Measurements from ENCODE around the gene C1orf198.
A peak's percentile ranks its signal among the peaks of the same experiment; 100 is the strongest.

The C1orf198 gene

GRCh38 chr1:230823931-230824381, 44.4 kb downstream of the C1orf198 start:
- no peak overlapping the region for H3K4me3 ChIP-seq (ENCODE audit: control insufficient read depth, low read depth, low read length)
- DNase-seq (ENCODE audit: low read depth): no peak
- TF ChIP-seq CTCF (conservative IDR thresholded peaks at IDR 0.05; ENCODE audit: control insufficient read depth, insufficient read depth, low read depth, low read length): no peak

GRCh38 chr1:230823426-230823825, 44.9 kb downstream of the C1orf198 start:
- TF ChIP-seq CTCF (conservative IDR thresholded peaks at IDR 0.05; ENCODE audit: control insufficient read depth, insufficient read depth, low read depth, low read length): no peak
- no peak for DNase-seq (ENCODE audit: low read depth)
- H3K4me3 ChIP-seq (ENCODE audit: control insufficient read depth, low read depth, low read length): no peak overlapping the region

- DNase-seq (ENCODE audit: low read depth): peak; percentile 88
- no peak for TF ChIP-seq CTCF (conservative IDR thresholded peaks at IDR 0.05; ENCODE audit: control insufficient read depth, insufficient read depth, low read depth, low read length)
- no peak overlapping the region for H3K4me3 ChIP-seq (ENCODE audit: control insufficient read depth, low read depth, low read length)
Measured at GRCh38 chr1:230822092-230822581, 46.2 kb downstream of the C1orf198 start.

- TF ChIP-seq CTCF (conservative IDR thresholded peaks at IDR 0.05; ENCODE audit: control insufficient read depth, insufficient read depth, low read depth, low read length): no peak
- H3K4me3 ChIP-seq (ENCODE audit: control insufficient read depth, low read depth, low read length): no peak overlapping the region
- DNase-seq (ENCODE audit: low read depth): no peak
Measured at GRCh38 chr1:230821346-230821745, 47.0 kb downstream of the C1orf198 start.

- no peak overlapping the region for H3K4me3 ChIP-seq (ENCODE audit: control insufficient read depth, low read depth, low read length)
- no peak for TF ChIP-seq CTCF (conservative IDR thresholded peaks at IDR 0.05; ENCODE audit: control insufficient read depth, insufficient read depth, low read depth, low read length)
- no peak for DNase-seq (ENCODE audit: low read depth)
Measured at GRCh38 chr1:230820568-230820967, 47.8 kb downstream of the C1orf198 start.

GRCh38 chr1:230819976-230820375, 48.3 kb downstream of the C1orf198 start:
- no peak for TF ChIP-seq CTCF (conservative IDR thresholded peaks at IDR 0.05; ENCODE audit: control insufficient read depth, insufficient read depth, low read depth, low read length)
- no peak for DNase-seq (ENCODE audit: low read depth)
- no peak overlapping the region for H3K4me3 ChIP-seq (ENCODE audit: control insufficient read depth, low read depth, low read length)

- H3K4me3 ChIP-seq (ENCODE audit: control insufficient read depth, low read depth, low read length): no peak overlapping the region
- DNase-seq (ENCODE audit: low read depth): no peak
- TF ChIP-seq CTCF (conservative IDR thresholded peaks at IDR 0.05; ENCODE audit: control insufficient read depth, insufficient read depth, low read depth, low read length): no peak
Measured at GRCh38 chr1:230818901-230819300, 49.4 kb downstream of the C1orf198 start.
